Skin epidermis (tissue), 12 donors: ENCODE results near the gene ATP13A2.
"Not testable (repeated sequence)": the region's sequence is repeated elsewhere in the genome, so short reads cannot be mapped to it uniquely, and the experiment has no call there.

Source experiments
- H3K27ac ChIP-seq, 21 experiments: fragments of 200-600 bp; sonication (generic) in 11 of 21; one replicate each; pipeline ENCODE4 v1.5.0; 2020; ENCODE audit warnings: mild to moderate bottlenecking in 3 of 21, inconsistent platforms in 2 of 21, moderate library complexity in 2 of 21
- H3K4me3 ChIP-seq, 7 experiments: fragments of 200-600 bp; sonication (generic) in 2 of 7; one replicate each; pipeline ENCODE4 v1.5.0; 2020; ENCODE audit warnings: inconsistent platforms in 2 of 7, mild to moderate bottlenecking in 2 of 7, moderate library complexity in 1 of 7

Gene ATP13A2

GRCh38 chr1:16969057-16969611 is 42.6 kb downstream of the ATP13A2 start:
- Histone ChIP-seq H3K27ac (no peak overlapping the region), H3K4me3 (no peak overlapping the region)

- Histone ChIP-seq H3K27ac (no peak overlapping the region), H3K4me3 (no peak overlapping the region)
These were observed 43.4 kb downstream of the ATP13A2 start for GRCh38 chr1:16968372-16968771.

GRCh38 chr1:16967962-16968361 is 43.8 kb downstream of the ATP13A2 start:
- H3K4me3 ChIP-seq = no peak overlapping the region
- peak overlapping the region in 3 of 21 experiments; percentile 26 to 37 (median 36) for H3K27ac ChIP-seq

- peak overlapping the region in 4 of 21 experiments; percentile 16 to 37 (median 31) for H3K27ac ChIP-seq
These were observed 44.6 kb downstream of the ATP13A2 start for GRCh38 chr1:16967095-16967575.

GRCh38 chr1:16966282-16966681 is 45.4 kb downstream of the ATP13A2 start:
- no peak overlapping the region for H3K4me3 ChIP-seq
- peak overlapping the region in 1 of 21 experiments; percentile 21 for H3K27ac ChIP-seq

More at GRCh38 chr1:16967095-16967575, 44.6 kb downstream of the ATP13A2 start:
- H3K4me3 ChIP-seq = no peak overlapping the region

GRCh38 chr1:16965486-16966067 is 46.2 kb downstream of the ATP13A2 start:
- Histone ChIP-seq H3K4me3 (no peak overlapping the region), H3K27ac (no peak overlapping the region)

GRCh38 chr1:16964169-16964568 is 47.6 kb downstream of the ATP13A2 start:
- not testable (repeated sequence) for H3K4me3 ChIP-seq, H3K27ac ChIP-seq

GRCh38 chr1:16961297-16962133 is 50.2 kb downstream of the ATP13A2 start:
- peak overlapping the region in 13 of 21 experiments; percentile 44 to 84 (median 70) for H3K27ac ChIP-seq
- peak overlapping the region; percentile 20 to 49 (median 31) for H3K4me3 ChIP-seq

GRCh38 chr1:16960560-16961296 is 51.0 kb downstream of the ATP13A2 start:
- peak overlapping the region in 17 of 21 experiments; percentile 3 to 84 (median 59) for H3K27ac ChIP-seq

GRCh38 chr1:16958475-16958874 is 53.3 kb downstream of the ATP13A2 start:
- no peak overlapping the region for H3K27ac ChIP-seq
- no peak overlapping the region for H3K4me3 ChIP-seq

More at GRCh38 chr1:16960560-16961296, 51.0 kb downstream of the ATP13A2 start:
- peak overlapping the region; percentile 20 to 49 (median 31) for H3K4me3 ChIP-seq

GRCh38 chr1:16957731-16958130 is 54.0 kb downstream of the ATP13A2 start:
- Histone ChIP-seq H3K4me3 (no peak overlapping the region), H3K27ac (no peak overlapping the region)

GRCh38 chr1:16956775-16957174 is 55.0 kb downstream of the ATP13A2 start:
- H3K27ac ChIP-seq = no peak overlapping the region

GRCh38 chr1:16955186-16955585 is 56.5 kb downstream of the ATP13A2 start:
- no peak overlapping the region for H3K27ac ChIP-seq

More at GRCh38 chr1:16956775-16957174, 55.0 kb downstream of the ATP13A2 start:
- H3K4me3 ChIP-seq = no peak overlapping the region

GRCh38 chr1:16954579-16954978 is 57.1 kb downstream of the ATP13A2 start:
- Histone ChIP-seq H3K27ac (no peak overlapping the region), H3K4me3 (no peak overlapping the region)

More at GRCh38 chr1:16955186-16955585, 56.5 kb downstream of the ATP13A2 start:
- H3K4me3 ChIP-seq = no peak overlapping the region

GRCh38 chr1:16952376-16952775 is 59.4 kb downstream of the ATP13A2 start:
- not testable (repeated sequence) for H3K4me3 ChIP-seq, H3K27ac ChIP-seq

- peak overlapping the region in 5 of 21 experiments; percentile 17 to 69 (median 52) for H3K27ac ChIP-seq
- H3K4me3 ChIP-seq = not testable (repeated sequence)
These were observed 62.7 kb downstream of the ATP13A2 start for GRCh38 chr1:16949026-16949425.

GRCh38 chr1:16948282-16948891 is 63.3 kb downstream of the ATP13A2 start:
- H3K4me3 ChIP-seq = not testable (repeated sequence)
- peak overlapping the region in 11 of 21 experiments; percentile 8 to 69 (median 41) for H3K27ac ChIP-seq

- H3K4me3 ChIP-seq = no peak overlapping the region
- no peak overlapping the region for H3K27ac ChIP-seq
These were observed 65.1 kb downstream of the ATP13A2 start for GRCh38 chr1:16946646-16947045.

GRCh38 chr1:16946185-16946584 is 65.5 kb downstream of the ATP13A2 start:
- H3K27ac ChIP-seq, H3K4me3 ChIP-seq: not testable (repeated sequence)
